Activated CD8-positive, alpha-beta memory T cell treated with anti-CD3 and anti-CD28 coated beads for 24 hours (primary cell): ENCODE results near the gene NFYC.
"Not testable (repeated sequence)": the region's sequence is repeated elsewhere in the genome, so short reads cannot be mapped to it uniquely, and the experiment has no call there.

Source experiments
- DNase-seq: peaks from one replicate; pipeline ENCODE4 v3.0.0-alpha.2; 2020

The NFYC gene

GRCh38 chr1:40708750-40709099, 17.2 kb downstream of the NFYC start:
- DNase-seq, result no peak

GRCh38 chr1:40709100-40709801, 17.7 kb downstream of the NFYC start:
- DNase-seq, result peak; percentile 76

GRCh38 chr1:40709802-40710278, 18.3 kb downstream of the NFYC start:
- DNase-seq, result no peak

GRCh38 chr1:40710581-40711315, 19.2 kb downstream of the NFYC start:
- DNase-seq, result no peak

- no peak for DNase-seq
Measured at GRCh38 chr1:40711465-40712404, 20.2 kb downstream of the NFYC start.

GRCh38 chr1:40712405-40712944, 21.0 kb downstream of the NFYC start:
- no peak for DNase-seq

GRCh38 chr1:40712997-40713396, 21.5 kb downstream of the NFYC start:
- DNase-seq, result no peak

- no peak for DNase-seq
Measured at GRCh38 chr1:40715491-40716059, 24.1 kb downstream of the NFYC start.

GRCh38 chr1:40717065-40717464, 25.6 kb downstream of the NFYC start:
- no peak for DNase-seq

GRCh38 chr1:40717955-40718354, 26.5 kb downstream of the NFYC start:
- no peak for DNase-seq

GRCh38 chr1:40720493-40720892, 29.0 kb downstream of the NFYC start:
- DNase-seq, result no peak

- DNase-seq, result no peak
Measured at GRCh38 chr1:40722622-40723021, 31.1 kb downstream of the NFYC start.

- DNase-seq, result no peak
Measured at GRCh38 chr1:40723196-40723955, 31.9 kb downstream of the NFYC start.

- not testable (repeated sequence) for DNase-seq
Measured at GRCh38 chr1:40727662-40728061, 36.2 kb downstream of the NFYC start.

GRCh38 chr1:40729316-40729862, 37.9 kb downstream of the NFYC start:
- DNase-seq, result not testable (repeated sequence)

GRCh38 chr1:40732756-40733301, 41.3 kb downstream of the NFYC start:
- no peak for DNase-seq

GRCh38 chr1:40734882-40735628, 43.6 kb downstream of the NFYC start:
- no peak for DNase-seq

GRCh38 chr1:40736085-40736531, 44.6 kb downstream of the NFYC start:
- DNase-seq, result no peak

- DNase-seq, result no peak
Measured at GRCh38 chr1:40738831-40739230, 47.3 kb downstream of the NFYC start.

- no peak for DNase-seq
Measured at GRCh38 chr1:40739455-40740008, 48.0 kb downstream of the NFYC start.
